SU-DHL-6 (cell line): ENCODE data around the gene PIGS.

Experiments used
- H2AFZ ChIP-seq: fragments of 200-600 bp; sonication (generic); 2 replicates; pipeline ENCODE4 v1.6.1; 2014; ENCODE audit warnings: low read depth, mild to moderate bottlenecking, moderate library complexity, mixed read lengths, antibody characterized with exemption, low read length; ENCODE audit not compliant: severe bottlenecking
- H3F3A ChIP-seq: fragments of 200-600 bp; shearing (Covaris generic); 2 replicates; pipeline ENCODE4 v1.6.0; 2016; ENCODE audit warnings: antibody characterized with exemption, mild to moderate bottlenecking; ENCODE audit not compliant: insufficient read depth
- H3K27ac ChIP-seq: fragments of 200-600 bp; sonication (generic); 2 replicates; pipeline ENCODE4 v1.5.1; 2016; ENCODE audit warnings: low read depth, mild to moderate bottlenecking, low read length, moderate library complexity, mixed read lengths
- H3K27me3 ChIP-seq: fragments of 200-600 bp; sonication (generic), shearing (Covaris generic); 2 replicates; pipeline ENCODE4 v1.6.0; 2014; ENCODE audit warnings: mild to moderate bottlenecking, low read length
- H3K36me3 ChIP-seq: fragments of 200-600 bp; sonication (generic); 2 replicates; pipeline ENCODE4 v1.6.1; 2014; ENCODE audit warnings: mild to moderate bottlenecking, low read length, mixed read lengths
- H3K4me2 ChIP-seq: fragments of 300-600, 200-600 bp; shearing (Covaris generic), sonication (generic); 2 replicates; pipeline ENCODE4 v1.6.0; 2014; ENCODE audit warnings: low read length, low read depth, mild to moderate bottlenecking; ENCODE audit not compliant: poor library complexity, severe bottlenecking
- H3K4me3 ChIP-seq: fragments of 200-600 bp; sonication (generic); 2 replicates; pipeline ENCODE4 v1.5.1; 2014; ENCODE audit warnings: antibody characterized with exemption, low read length, mild to moderate bottlenecking, mixed read lengths; ENCODE audit not compliant: insufficient read depth, poor library complexity, severe bottlenecking
- H3K79me2 ChIP-seq: fragments of 200-600 bp; sonication (generic); 2 replicates; pipeline ENCODE4 v1.6.1; 2014; ENCODE audit warnings: mild to moderate bottlenecking, low read length, moderate library complexity; ENCODE audit not compliant: insufficient read depth
- H3K9ac ChIP-seq: fragments of 200-600 bp; sonication (generic); 2 replicates; pipeline ENCODE4 v1.7.0; 2014; ENCODE audit warnings: mild to moderate bottlenecking, low read length
- H3K9me2 ChIP-seq: fragments of 200-600 bp; sonication (generic); replicated peaks from 2 replicates; pipeline ENCODE4 v1.6.1; 2014; ENCODE audit warnings: low read length; ENCODE audit not compliant: insufficient read depth
- H3K9me3 ChIP-seq: fragments of 200-600 bp; sonication (generic); 2 replicates; pipeline ENCODE4 v1.6.1; 2014; ENCODE audit warnings: low read length, mixed read lengths; ENCODE audit not compliant: insufficient read depth
- H4K20me1 ChIP-seq: fragments of 200-600 bp; sonication (generic); 2 replicates; pipeline ENCODE4 v1.6.1; 2014; ENCODE audit warnings: low read depth, mild to moderate bottlenecking, antibody characterized with exemption, low read length, moderate library complexity, mixed read lengths
- CTCF ChIP-seq: fragments of 200-600 bp; sonication (generic); IDR thresholded peaks from one replicate; pipeline ENCODE4 v1.5.1; 2017; ENCODE audit warnings: antibody characterized with exemption, mild to moderate bottlenecking, low read length, moderate library complexity; ENCODE audit not compliant: insufficient read depth, poor library complexity, severe bottlenecking
- EZH2phosphoT487 ChIP-seq: fragments of 200-600 bp; sonication (generic), shearing (Covaris generic); conservative IDR thresholded peaks from 2 replicates; pipeline ENCODE4 v1.6.1; 2018; ENCODE audit warnings: mild to moderate bottlenecking, antibody characterized with exemption, low read length, moderate library complexity, mixed read lengths

Gene PIGS

GRCh38 chr17:28572259-28573039 is 1.1 kb upstream of the PIGS start:
- Histone ChIP-seq H4K20me1 (no peaks in the 10 kb centered on the region), H3K27ac (no peak overlapping the region), H3K4me2 (peak overlapping the region; percentile 81), H3K9me3 (no peaks in the 10 kb centered on the region), H2AFZ (peak overlapping the region; percentile 78), H3K9me2 (no peaks in the 10 kb centered on the region), H3K9ac (peak overlapping the region; percentile 78), H3K79me2 (no peaks in the 10 kb centered on the region), H3K4me3 (peak overlapping the region; percentile 74), H3F3A (peaks cover 24% of the 10 kb centered on the region), H3K36me3 (no peaks in the 10 kb centered on the region), H3K27me3 (no peaks in the 10 kb centered on the region)
- TF ChIP-seq CTCF (no peak), EZH2phosphoT487 (no peak)

GRCh38 chr17:28570716-28571360 is 486 bp downstream of the PIGS start:
- Histone ChIP-seq H2AFZ (peak overlapping the region; percentile 78), H3K27ac (peak overlapping the region; percentile 33; the same call in 1 of the 2 replicates), H3K36me3 (no peaks in the 10 kb centered on the region), H3K9me2 (no peaks in the 10 kb centered on the region), H3K9me3 (no peaks in the 10 kb centered on the region), H3F3A (peaks cover 20% of the 10 kb centered on the region), H3K27me3 (no peaks in the 10 kb centered on the region), H3K4me2 (peak overlapping the region; percentile 81), H3K4me3 (peak overlapping the region; percentile 74), H3K79me2 (peaks cover 9% of the 10 kb centered on the region; the same call in 1 of the 2 replicates), H4K20me1 (0 out of 2 replicates have a peak, but pooled peaks cover 5% of the 10 kb centered on the region), H3K9ac (peak overlapping the region; percentile 78)
- TF ChIP-seq CTCF: no peak
- TF ChIP-seq EZH2phosphoT487: no peak

- Histone ChIP-seq H3K27ac (no peak overlapping the region), H3K27me3 (no peaks in the 10 kb centered on the region), H3K4me3 (no peak overlapping the region), H3F3A (peaks cover 20% of the 10 kb centered on the region), H2AFZ (no peak overlapping the region), H3K4me2 (peak overlapping the region; percentile 81), H3K9me3 (no peaks in the 10 kb centered on the region), H3K9me2 (no peaks in the 10 kb centered on the region), H3K79me2 (peaks cover 18% of the 10 kb centered on the region; the same call in 1 of the 2 replicates), H4K20me1 (0 out of 2 replicates have a peak, but pooled peaks cover 5% of the 10 kb centered on the region), H3K9ac (no peak overlapping the region), H3K36me3 (no peaks in the 10 kb centered on the region)
- TF ChIP-seq CTCF (no peak), EZH2phosphoT487 (no peak)
Observed at GRCh38 chr17:28569446-28569845, 1.9 kb downstream of the PIGS start.
